ENCODE results near the gene MDM4. TPM values are rescaled to one million over a fixed set of nuclear protein-coding genes. Genes with fewer than 3 reads are reported as not detected.
A peak's percentile ranks its signal among the peaks of the same experiment; 100 is the strongest.

Gene MDM4
- total RNA-seq, 2 donors from 2014 or later: 18.1 to 18.3 TPM

DNA sequence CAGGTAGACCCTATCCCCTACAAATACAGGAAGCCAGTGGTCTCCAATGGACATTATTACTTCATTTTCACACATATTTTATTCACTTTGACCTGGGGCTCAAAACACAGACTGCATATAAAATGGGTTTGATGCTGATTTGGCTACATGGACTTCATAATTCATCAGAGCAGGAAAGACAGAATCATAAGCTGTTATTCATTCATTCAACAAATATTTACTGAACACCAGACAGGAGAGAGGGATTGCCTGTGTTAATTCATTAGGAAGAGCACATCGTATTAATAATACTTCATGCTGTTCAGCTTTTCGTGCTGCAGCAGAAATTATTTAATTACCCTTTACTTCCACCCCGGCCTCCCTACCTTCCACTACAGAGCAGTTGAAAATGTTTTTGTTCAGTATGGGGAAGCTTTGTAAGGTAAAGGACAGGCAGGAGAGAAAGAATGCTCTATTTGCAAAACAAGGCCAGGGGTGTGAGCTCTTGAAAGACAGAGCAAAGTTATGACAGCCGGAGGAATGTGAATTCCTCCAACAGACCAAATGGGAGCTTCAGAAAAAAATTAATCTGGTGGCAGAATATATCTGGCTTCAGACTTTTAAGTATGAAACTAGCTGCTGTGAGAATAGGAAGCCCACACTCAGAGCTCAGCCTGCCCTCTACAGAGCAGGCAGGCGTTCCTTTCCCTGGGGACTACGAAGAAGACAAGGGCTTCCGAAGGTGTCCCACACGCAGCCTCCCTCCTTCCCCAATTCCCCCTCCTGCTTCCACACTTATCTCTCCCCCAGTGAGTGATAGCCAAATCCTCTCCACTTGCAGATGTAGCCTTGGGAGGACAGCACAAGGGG lies 58.0 kb downstream of the MDM4 start:
- Histone ChIP-seq H3K27me3 (no peaks in the 10 kb centered on the region), H3K9me3 (no peaks in the 10 kb centered on the region), H3K4me3 (no peak overlapping the region), H3K4me1 (peaks cover 0 to 24% of the 10 kb centered on the region in 2 donors), H3K36me3 (no peaks in the 10 kb centered on the region), H3K27ac (peak overlapping the region in 1 of 2 donors; percentile 8)
- TF ChIP-seq, protein P1, sequence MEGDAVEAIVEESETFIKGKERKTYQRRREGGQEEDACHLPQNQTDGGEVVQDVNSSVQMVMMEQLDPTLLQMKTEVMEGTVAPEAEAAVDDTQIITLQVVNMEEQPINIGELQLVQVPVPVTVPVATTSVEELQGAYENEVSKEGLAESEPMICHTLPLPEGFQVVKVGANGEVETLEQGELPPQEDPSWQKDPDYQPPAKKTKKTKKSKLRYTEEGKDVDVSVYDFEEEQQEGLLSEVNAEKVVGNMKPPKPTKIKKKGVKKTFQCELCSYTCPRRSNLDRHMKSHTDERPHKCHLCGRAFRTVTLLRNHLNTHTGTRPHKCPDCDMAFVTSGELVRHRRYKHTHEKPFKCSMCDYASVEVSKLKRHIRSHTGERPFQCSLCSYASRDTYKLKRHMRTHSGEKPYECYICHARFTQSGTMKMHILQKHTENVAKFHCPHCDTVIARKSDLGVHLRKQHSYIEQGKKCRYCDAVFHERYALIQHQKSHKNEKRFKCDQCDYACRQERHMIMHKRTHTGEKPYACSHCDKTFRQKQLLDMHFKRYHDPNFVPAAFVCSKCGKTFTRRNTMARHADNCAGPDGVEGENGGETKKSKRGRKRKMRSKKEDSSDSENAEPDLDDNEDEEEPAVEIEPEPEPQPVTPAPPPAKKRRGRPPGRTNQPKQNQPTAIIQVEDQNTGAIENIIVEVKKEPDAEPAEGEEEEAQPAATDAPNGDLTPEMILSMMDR (IDR thresholded peaks at IDR 0.05): no peak
- no peak for DNase-seq (ENCODE audit: low spot score)

DNA sequence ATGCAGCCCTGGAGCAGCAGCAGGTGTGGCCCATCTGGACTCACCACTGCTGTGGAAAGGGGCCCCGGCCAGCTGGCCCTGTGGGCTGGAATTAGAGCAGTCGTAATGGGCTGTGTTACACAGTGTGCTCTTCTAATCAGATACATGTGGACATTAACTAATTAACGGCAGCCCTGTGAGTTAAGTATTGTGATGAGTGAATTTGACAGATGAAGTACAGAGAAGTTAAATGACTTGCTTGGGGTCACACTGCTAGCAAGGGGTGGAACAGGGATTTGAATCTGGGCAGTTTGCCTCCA lies 58.6 kb downstream of the MDM4 start:
- H3K9me3 ChIP-seq: no peaks in the 10 kb centered on the region
- H3K4me1 ChIP-seq: peaks cover 0 to 25% of the 10 kb centered on the region in 2 donors
- no peak overlapping the region for H3K4me3 ChIP-seq
- TF ChIP-seq, protein P1 (IDR thresholded peaks at IDR 0.05): no peak
- no peak for DNase-seq (ENCODE audit: low spot score)
- peak overlapping the region in 1 of 2 donors; percentile 8 for H3K27ac ChIP-seq
- H3K27me3 ChIP-seq: no peaks in the 10 kb centered on the region
- no peaks in the 10 kb centered on the region for H3K36me3 ChIP-seq

DNA sequence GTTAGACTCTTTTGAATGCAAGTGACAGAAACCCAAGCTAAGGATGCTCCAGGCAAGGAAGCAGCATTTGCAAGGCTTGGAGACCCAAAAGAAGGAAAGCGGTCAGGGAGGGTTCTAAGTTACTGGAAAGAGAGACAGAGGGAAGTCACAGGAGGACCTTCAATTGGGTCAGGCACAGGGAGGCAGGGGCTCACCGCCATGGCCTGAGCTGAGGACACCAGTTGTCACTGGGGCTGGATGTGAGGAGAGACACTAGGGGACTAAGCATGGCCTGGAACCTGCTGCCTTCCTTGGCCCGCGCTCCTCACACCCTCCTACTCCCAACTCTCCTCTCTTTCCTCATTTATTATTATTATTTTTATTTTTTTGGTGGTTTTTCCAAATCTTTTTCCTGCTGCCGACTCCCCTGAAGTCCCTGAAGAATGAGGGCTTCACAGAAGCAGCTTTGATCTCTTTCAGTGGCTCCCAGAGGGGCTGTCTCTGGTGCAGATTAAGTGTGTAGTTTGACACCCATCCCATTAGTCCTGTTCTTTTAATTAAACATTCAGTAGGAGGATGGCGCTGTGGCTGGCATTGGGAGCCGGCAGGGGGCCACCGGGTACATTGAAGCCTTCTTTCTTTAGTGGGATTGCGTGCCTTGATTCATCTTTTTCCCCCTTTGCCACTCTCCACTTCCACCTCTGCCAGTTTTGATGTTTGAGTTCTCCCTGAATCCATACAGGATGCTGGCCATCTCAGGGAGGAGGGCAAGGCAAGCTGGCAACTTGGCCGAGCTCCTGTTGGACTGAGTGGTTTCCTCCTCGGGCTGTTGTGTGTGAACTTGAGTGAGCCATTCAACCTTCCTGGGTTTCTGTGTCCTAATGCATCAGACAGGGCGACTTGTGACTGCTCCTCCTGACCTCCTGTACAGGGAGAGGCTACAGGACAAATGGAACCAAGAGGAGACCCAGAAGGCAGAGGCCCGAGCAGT lies 59.3 kb downstream of the MDM4 start:
- no peaks in the 10 kb centered on the region for H3K9me3 ChIP-seq
- no peak overlapping the region for H3K4me3 ChIP-seq
- DNase-seq (ENCODE audit: low spot score): no peak

DNA sequence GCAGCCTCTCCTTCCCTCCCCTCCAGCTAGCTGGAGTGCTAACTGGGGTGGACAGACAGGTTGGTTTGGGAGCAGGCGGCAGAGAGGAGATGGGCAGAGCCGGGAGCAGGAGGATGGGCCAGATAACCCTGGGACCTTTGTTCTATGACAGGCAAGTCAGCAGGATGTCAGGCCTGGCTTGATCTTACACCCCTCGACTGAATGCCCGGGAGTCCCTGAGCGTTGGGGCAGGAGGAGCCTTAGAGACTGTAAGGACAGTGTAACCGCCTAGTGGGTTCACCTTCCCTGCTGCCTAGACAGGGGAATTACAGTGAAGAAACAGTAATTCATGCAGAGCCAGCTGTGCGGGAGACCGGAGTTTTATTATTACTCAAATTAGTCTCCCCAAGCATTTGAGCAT lies 60.2 kb downstream of the MDM4 start:
- Histone ChIP-seq H3K27me3 (no peaks in the 10 kb centered on the region), H3K4me3 (no peak overlapping the region)

More for the DNA sequence above, 59.3 kb downstream of the MDM4 start:
- peaks cover 0 to 25% of the 10 kb centered on the region in 2 donors for H3K4me1 ChIP-seq
- TF ChIP-seq, protein P1 (IDR thresholded peaks at IDR 0.05): no peak
- H3K27me3 ChIP-seq: no peaks in the 10 kb centered on the region
- no peak overlapping the region for H3K27ac ChIP-seq
- H3K36me3 ChIP-seq: no peaks in the 10 kb centered on the region

DNA sequence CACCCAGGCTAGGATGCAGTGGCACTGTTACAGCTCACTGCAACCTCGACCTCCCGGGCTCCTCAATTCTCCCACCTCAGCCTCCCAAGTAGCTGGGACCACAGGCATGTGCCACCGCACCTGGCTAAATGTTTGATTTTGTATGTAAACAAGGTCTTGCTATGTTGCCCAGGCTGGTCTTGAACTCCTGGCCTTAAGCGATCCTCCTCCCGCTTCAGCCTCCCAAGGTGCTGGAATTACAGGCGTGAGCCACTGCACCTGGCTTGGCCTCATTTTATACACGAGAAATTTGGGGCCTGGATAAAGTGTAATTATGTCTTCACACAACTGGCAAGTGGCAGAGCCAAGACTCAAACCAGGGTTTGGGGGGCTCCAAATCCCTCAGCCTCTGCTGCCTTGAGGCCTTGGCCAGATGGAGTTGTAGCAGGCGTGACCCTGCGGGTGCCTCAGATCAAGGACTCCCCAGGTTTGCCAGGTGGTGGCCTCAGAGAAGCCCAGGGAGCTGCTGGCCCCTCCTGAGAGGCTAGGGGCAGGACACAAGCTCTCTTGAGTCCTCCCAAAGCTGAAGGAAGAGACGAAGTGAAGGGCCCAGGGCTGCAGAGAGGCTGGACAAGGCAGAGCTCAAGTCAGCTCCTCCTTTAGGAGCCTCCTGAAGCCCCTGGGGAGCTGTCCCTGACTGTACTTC lies 61.7 kb downstream of the MDM4 start:
- no peak for DNase-seq (ENCODE audit: low spot score)
- no peaks in the 10 kb centered on the region for H3K9me3 ChIP-seq
- H3K36me3 ChIP-seq: no peaks in the 10 kb centered on the region
- peaks cover 0 to 25% of the 10 kb centered on the region in 2 donors for H3K4me1 ChIP-seq
- no peaks in the 10 kb centered on the region for H3K27me3 ChIP-seq
- no peak overlapping the region for H3K4me3 ChIP-seq
- TF ChIP-seq, protein P1 (IDR thresholded peaks at IDR 0.05): no peak
- no peak overlapping the region for H3K27ac ChIP-seq

More for the DNA sequence above, 60.2 kb downstream of the MDM4 start:
- Histone ChIP-seq H3K9me3 (no peaks in the 10 kb centered on the region), H3K27ac (no peak overlapping the region), H3K36me3 (no peaks in the 10 kb centered on the region), H3K4me1 (peaks cover 0 to 25% of the 10 kb centered on the region in 2 donors)
- no peak for DNase-seq (ENCODE audit: low spot score)
- TF ChIP-seq, protein P1 (IDR thresholded peaks at IDR 0.05): no peak
